ENCODE results near the gene PACRG. TPM values are rescaled to one million over a fixed set of nuclear protein-coding genes. Genes with fewer than 3 reads are reported as not detected.

The PACRG gene
- total and polyA plus RNA-seq, 2 of the 8 experiments (the other 6 are each of a cell fraction or from before 2014, with no cell fraction given), result 0.44 to 0.54 TPM

- TF ChIP-seq CHD2 (IDR thresholded peaks at IDR 0.05; ENCODE audit: low read length) (no peak), MAFK (IDR thresholded peaks at IDR 0.05; ENCODE audit: low read depth, low read length) (no peak), FOSL1 (IDR thresholded peaks at IDR 0.05; ENCODE audit: insufficient read depth, low read depth, low read length) (no peak), KDM5A (IDR thresholded peaks at IDR 0.05; ENCODE audit: low read length) (no peak), CREB1 (IDR thresholded peaks at IDR 0.05) (no peak), NANOG (IDR thresholded peaks at IDR 0.05; ENCODE audit: insufficient read depth, low read depth, low read length, poor library complexity, severe bottlenecking) (no peak), BACH1 (IDR thresholded peaks at IDR 0.05; ENCODE audit: low read length) (no peak), EZH2 (IDR thresholded peaks at IDR 0.05; ENCODE audit: low read depth, low read length, severe bottlenecking) (no peak), ZNF274 (IDR thresholded peaks at IDR 0.05; ENCODE audit: borderline replicate concordance, extremely low read depth, low read length) (no peak)
Observed at GRCh38 chr6:163237110-163237509, 509.3 kb downstream of the PACRG start (continued).
